Spleen (tissue), 7 donors: ENCODE data around the gene SLC30A3.

Experiments used
- POLR2A ChIP-seq, 3 donors: fragments of 450-650 bp; IDR thresholded peaks; one replicate each; pipeline ENCODE4 v1.5.1; 2017; ENCODE audit warnings: antibody characterized with exemption in 3 of 3, mild to moderate bottlenecking in 1 of 3
- POLR2AphosphoS5 ChIP-seq, 3 donors: sonication (generic); formaldehyde crosslinking; IDR thresholded peaks; one replicate each; pipeline ENCODE4 v1.5.1; 2017; ENCODE audit warnings: antibody characterized with exemption in 3 of 3
- TF ChIP-seq, protein P1 (sequence below), 11 experiments: fragments of 200-600 bp in 7 of 11; fragments of 450-650 bp in 4 of 11; sonication (generic) in 4 of 11; IDR thresholded peaks in 8 of 11; conservative IDR thresholded peaks in 3 of 11; 1 replicate in 7 of 11; 2 replicates in 4 of 11; pipeline versions ENCODE4 v1.4.0 to v1.8.0; 2016 to 2021; ENCODE audit warnings: antibody characterized with exemption in 11 of 11, inconsistent platforms in 4 of 11, mild to moderate bottlenecking in 1 of 11
- donor health status: DM: no; HTN: no; CAD: no; lungs with moderate emphysema.
- donor health status: DM: no; HTN: no; CAD: no.
- donor health status: DM: no; HTN: no; CAD: no.

DNA sequence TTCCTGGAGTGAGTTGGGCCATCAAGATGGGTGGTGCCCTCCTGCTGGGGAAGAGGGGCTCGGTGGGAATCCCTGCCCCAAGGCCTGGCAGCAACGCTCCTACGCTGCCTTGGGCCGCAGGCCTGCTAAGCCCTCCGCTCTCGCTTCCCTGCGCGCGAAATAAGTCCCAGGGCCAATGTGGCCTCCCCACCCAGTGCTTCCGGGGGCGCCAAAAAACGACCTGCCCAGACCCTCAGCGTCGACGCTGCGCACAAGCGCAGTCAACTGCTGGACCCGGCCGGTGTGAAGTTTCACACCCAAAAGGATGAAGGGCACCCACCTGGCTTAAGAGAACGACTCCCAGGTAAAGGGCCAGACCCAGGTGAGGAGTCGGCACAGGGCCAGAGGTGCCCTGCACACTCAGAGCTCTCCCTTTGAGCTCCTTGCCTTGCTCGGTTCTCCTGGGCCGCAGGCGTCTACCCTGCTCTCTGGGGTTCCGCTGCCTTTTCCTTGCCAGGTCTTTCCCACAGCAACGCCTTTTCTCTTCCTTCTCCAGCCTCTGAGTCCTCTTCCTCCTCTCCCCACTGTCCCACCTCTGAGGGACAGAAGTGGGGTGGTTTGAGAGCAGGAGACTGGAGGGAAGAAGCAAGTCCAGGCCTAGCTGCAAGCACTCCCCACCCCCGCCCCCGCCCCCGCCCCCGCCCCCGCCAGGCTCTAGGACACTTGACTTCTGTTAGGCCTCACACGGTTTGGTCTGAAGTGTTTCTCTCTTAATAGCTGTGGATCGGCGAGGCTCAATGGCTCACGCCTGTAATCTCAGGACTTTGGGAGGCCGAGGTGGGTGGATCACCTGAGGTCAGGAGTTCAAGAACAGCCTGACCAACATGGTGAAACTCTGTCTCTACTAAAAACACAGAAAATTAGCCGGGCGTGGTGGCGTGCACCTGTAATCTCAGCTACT lies 12.6 kb upstream of the SLC30A3 start, which contains the start of gene DNAJC5G:
- TF ChIP-seq POLR2AphosphoS5 (IDR thresholded peaks at IDR 0.05) = no peak
- TF ChIP-seq, protein P1, sequence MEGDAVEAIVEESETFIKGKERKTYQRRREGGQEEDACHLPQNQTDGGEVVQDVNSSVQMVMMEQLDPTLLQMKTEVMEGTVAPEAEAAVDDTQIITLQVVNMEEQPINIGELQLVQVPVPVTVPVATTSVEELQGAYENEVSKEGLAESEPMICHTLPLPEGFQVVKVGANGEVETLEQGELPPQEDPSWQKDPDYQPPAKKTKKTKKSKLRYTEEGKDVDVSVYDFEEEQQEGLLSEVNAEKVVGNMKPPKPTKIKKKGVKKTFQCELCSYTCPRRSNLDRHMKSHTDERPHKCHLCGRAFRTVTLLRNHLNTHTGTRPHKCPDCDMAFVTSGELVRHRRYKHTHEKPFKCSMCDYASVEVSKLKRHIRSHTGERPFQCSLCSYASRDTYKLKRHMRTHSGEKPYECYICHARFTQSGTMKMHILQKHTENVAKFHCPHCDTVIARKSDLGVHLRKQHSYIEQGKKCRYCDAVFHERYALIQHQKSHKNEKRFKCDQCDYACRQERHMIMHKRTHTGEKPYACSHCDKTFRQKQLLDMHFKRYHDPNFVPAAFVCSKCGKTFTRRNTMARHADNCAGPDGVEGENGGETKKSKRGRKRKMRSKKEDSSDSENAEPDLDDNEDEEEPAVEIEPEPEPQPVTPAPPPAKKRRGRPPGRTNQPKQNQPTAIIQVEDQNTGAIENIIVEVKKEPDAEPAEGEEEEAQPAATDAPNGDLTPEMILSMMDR (IDR thresholded peaks at IDR 0.05 in 8 of 11, conservative IDR thresholded peaks at IDR 0.05 in 3 of 11) = no peak
- TF ChIP-seq POLR2A (IDR thresholded peaks at IDR 0.05) = no peak
